Measurements from ENCODE around the gene SUPT6H. TPM values are rescaled to one million over a fixed set of nuclear protein-coding genes. Genes with fewer than 3 reads are reported as not detected.

The SUPT6H gene
- total and polyA plus RNA-seq, 9 of the 15 experiments (the other 6 are each of a cell fraction or from before 2014, with no cell fraction given): 1.7 to 77.7 (median 49.2) TPM

DNA sequence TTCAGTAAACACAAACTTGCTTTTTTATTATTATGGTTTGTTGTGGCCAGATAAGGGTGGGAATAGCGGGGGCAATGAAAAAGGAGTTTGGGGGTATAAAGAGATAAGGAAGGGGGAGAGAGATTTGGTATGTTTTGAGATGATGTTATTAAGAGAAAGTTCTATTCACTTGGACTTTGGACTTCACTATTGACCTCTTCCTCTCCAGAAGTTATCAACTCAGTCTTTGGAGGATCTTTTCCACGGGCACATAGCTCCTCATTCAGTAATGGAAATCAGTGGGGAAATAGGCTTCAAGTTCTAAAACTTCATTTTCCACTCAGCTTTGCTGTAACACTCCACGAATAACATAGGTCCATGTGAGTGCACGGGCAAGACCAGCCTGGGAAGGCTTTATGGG lies 26.5 kb downstream of the SUPT6H start:
- Histone ChIP-seq H3K9me1 (ENCODE audit: control insufficient read depth, insufficient read depth, low read length) (no peaks in the 10 kb centered on the region), H3K27ac (ENCODE audit: extremely low read depth, low read depth, low read length) (no peak overlapping the region), H3K9ac (ENCODE audit: insufficient read depth in 1 of 2, low read depth in 2 of 2, low read length in 2 of 2) (no peak overlapping the region), H3K27me3 (ENCODE audit: control insufficient read depth in 2 of 2, insufficient read depth in 2 of 2, low read length in 2 of 2) (no peaks in the 10 kb centered on the region), H2AFZ (ENCODE audit: low read depth, low read length) (no peak overlapping the region), H3K79me2 (ENCODE audit: control insufficient read depth, insufficient read depth, low read length) (no peaks in the 10 kb centered on the region), H3K4me3 (no peak overlapping the region), H3K4me1 (replicated peaks in 1 of 2; ENCODE audit: control insufficient read depth in 2 of 2, insufficient read depth in 2 of 2, low read length in 2 of 2) (no peaks in the 10 kb centered on the region), H4K20me1 (replicated peaks; ENCODE audit: control insufficient read depth, insufficient read depth, low read length) (no peaks in the 10 kb centered on the region), H3K9me3 (replicated peaks; ENCODE audit: control insufficient read depth, insufficient read depth, low read depth, low read length) (no peaks in the 10 kb centered on the region), H3K4me2 (ENCODE audit: insufficient read depth, low read length) (no peak overlapping the region), H3K36me3 (ENCODE audit: control insufficient read depth, insufficient read depth, low read length) (peaks cover 91% of the 10 kb centered on the region)
- POLR2A ChIA-PET: interaction anchor here (0.5 to 2.8 kb wide), 9 partner anchors 10 to 759 kb away, joined by 3 to 14 read pairs (median 4); partner anchors contain the start of gene PROCA1
- ATAC-seq: no peak
- CTCF ChIA-PET (ENCODE audit: low intra/inter-chr PET ratio): interaction anchor here (0.5 kb wide), 1 partner anchor 35 kb away, joined by 3 read pairs; no protein-coding TSS in a partner anchor
- no peak for DNase-seq (ENCODE audit: extremely low read depth in 1 of 4, low spot score in 3 of 4)
- in situ Hi-C loops (cut with MboI) (no loop called here), intact Hi-C loops (cut with micrococcal nuclease) (no loop called here)
- no peak for TF ChIP-seq ZNF239 (CRISPR knock-in tag; IDR thresholded peaks at IDR 0.05)
- no peak for TF ChIP-seq CEBPG (CRISPR knock-in tag; IDR thresholded peaks at IDR 0.05)
- no peak for TF ChIP-seq CEBPG (tag; conservative IDR thresholded peaks at IDR 0.05 in 1 of 2, IDR thresholded peaks at IDR 0.05 in 1 of 2)
- TF ChIP-seq, protein P1, sequence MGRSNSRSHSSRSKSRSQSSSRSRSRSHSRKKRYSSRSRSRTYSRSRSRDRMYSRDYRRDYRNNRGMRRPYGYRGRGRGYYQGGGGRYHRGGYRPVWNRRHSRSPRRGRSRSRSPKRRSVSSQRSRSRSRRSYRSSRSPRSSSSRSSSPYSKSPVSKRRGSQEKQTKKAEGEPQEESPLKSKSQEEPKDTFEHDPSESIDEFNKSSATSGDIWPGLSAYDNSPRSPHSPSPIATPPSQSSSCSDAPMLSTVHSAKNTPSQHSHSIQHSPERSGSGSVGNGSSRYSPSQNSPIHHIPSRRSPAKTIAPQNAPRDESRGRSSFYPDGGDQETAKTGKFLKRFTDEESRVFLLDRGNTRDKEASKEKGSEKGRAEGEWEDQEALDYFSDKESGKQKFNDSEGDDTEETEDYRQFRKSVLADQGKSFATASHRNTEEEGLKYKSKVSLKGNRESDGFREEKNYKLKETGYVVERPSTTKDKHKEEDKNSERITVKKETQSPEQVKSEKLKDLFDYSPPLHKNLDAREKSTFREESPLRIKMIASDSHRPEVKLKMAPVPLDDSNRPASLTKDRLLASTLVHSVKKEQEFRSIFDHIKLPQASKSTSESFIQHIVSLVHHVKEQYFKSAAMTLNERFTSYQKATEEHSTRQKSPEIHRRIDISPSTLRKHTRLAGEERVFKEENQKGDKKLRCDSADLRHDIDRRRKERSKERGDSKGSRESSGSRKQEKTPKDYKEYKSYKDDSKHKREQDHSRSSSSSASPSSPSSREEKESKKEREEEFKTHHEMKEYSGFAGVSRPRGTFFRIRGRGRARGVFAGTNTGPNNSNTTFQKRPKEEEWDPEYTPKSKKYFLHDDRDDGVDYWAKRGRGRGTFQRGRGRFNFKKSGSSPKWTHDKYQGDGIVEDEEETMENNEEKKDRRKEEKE (IDR thresholded peaks at IDR 0.05; ENCODE audit: borderline replicate concordance in 1 of 2, control insufficient read depth in 1 of 2, low read depth in 2 of 2, low read length in 1 of 2): no peak
- no peak for TF ChIP-seq ZNF76 (CRISPR knock-in tag; IDR thresholded peaks at IDR 0.05; ENCODE audit: borderline replicate concordance)
- TF ChIP-seq ILF3 (IDR thresholded peaks at IDR 0.05; ENCODE audit: borderline replicate concordance): no peak
- TF ChIP-seq ELF1 (tag; IDR thresholded peaks at IDR 0.05): no peak
- no peak for TF ChIP-seq NR1H2 (CRISPR knock-in tag; IDR thresholded peaks at IDR 0.05)
- no peak for TF ChIP-seq NFIX (CRISPR knock-in tag; IDR thresholded peaks at IDR 0.05; ENCODE audit: low read depth)
- no peak for TF ChIP-seq ZNF75A (CRISPR knock-in tag; IDR thresholded peaks at IDR 0.05)
- no peak for TF ChIP-seq ATF1 (CRISPR knock-in tag; IDR thresholded peaks at IDR 0.05)
- TF ChIP-seq ATF1 (tag; IDR thresholded peaks at IDR 0.05): no peak
- TF ChIP-seq TCF7 (IDR thresholded peaks at IDR 0.05; ENCODE audit: borderline replicate concordance): no peak
- TF ChIP-seq HDAC3 (IDR thresholded peaks at IDR 0.05; ENCODE audit: borderline replicate concordance, partially characterized antibody): no peak
- TF ChIP-seq GATAD2B (IDR thresholded peaks at IDR 0.05; ENCODE audit: borderline replicate concordance): no peak
- TF ChIP-seq FOXK1 (CRISPR knock-in tag; IDR thresholded peaks at IDR 0.05; ENCODE audit: borderline replicate concordance): no peak
- WGBS (ENCODE audit: insufficient coverage, low coverage, missing lambda C conversion rate): 95% methylated on average over 4 of the region's 4 CpGs
- no peak for FAIRE-seq
- no TSS peak for BruUV-seq (replicated peaks)

Data from K562 (cell line).